Stimulated activated CD8-positive, alpha-beta memory T cell treated with anti-CD3 and anti-CD28 coated beads, Interleukin-15, amount 100 ng/mL, for 24 hours (primary cell): ENCODE results near the gene PDGFA.

Source experiments
- DNase-seq: peaks from one replicate; pipeline ENCODE4 v3.0.0-alpha.2; 2020; ENCODE audit warnings: low read depth

PDGFA gene

DNA sequence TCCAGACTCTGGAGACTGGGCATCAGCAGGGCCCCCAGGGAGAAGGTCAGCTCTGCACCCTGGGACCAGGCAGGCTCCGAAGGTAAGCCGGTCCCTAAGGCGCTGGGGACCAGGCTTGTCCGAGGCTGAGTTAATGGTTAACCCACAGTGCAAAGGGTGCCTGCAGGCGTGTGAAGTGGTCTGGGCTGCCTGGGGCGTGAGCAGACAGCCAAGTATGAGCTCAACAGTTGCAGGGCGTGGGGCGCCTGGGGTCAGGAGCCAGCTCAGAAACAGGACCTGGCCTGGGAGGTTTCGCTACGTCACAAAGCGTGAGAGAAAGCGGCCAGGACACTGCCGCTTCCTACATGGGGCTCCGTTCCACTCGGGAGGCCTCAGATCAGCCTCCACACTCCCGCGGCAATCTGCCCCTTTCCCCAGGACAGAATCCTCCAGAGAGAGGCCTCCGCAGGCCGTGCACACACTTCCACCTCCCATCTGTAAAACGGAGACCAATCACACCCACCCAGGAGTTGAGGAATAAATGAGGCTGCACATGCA lies 16.0 kb downstream of the PDGFA start:
- no peak for DNase-seq

DNA sequence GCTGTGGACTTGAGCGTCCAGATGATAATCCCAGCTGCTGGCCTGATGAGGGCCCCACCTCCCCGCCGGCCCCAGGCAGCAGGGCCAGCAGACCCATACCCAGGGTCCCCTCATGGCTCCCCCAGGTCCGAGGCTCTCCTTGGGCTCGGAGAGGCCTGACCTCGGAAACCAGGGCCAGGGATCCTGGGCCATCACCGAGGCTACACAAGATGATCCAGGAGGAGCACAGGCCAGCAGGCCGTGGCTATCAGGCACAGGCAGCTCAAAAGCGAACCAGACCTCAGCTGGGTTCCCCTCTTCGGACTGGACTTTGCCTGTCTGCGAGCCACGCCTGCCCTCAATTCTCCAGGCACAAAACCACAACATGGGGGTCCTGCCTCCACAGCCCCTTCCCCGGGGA lies 17.4 kb downstream of the PDGFA start:
- no peak for DNase-seq

GRCh38 chr7:501526-501925 lies 18.1 kb downstream of the PDGFA start:
- no peak for DNase-seq

GRCh38 chr7:500521-501420 lies 18.9 kb downstream of the PDGFA start:
- no peak for DNase-seq

- no peak for DNase-seq
Observed at GRCh38 chr7:499853-500485, 19.7 kb downstream of the PDGFA start.

GRCh38 chr7:498678-499641 lies 20.7 kb downstream of the PDGFA start:
- DNase-seq: no peak

DNA sequence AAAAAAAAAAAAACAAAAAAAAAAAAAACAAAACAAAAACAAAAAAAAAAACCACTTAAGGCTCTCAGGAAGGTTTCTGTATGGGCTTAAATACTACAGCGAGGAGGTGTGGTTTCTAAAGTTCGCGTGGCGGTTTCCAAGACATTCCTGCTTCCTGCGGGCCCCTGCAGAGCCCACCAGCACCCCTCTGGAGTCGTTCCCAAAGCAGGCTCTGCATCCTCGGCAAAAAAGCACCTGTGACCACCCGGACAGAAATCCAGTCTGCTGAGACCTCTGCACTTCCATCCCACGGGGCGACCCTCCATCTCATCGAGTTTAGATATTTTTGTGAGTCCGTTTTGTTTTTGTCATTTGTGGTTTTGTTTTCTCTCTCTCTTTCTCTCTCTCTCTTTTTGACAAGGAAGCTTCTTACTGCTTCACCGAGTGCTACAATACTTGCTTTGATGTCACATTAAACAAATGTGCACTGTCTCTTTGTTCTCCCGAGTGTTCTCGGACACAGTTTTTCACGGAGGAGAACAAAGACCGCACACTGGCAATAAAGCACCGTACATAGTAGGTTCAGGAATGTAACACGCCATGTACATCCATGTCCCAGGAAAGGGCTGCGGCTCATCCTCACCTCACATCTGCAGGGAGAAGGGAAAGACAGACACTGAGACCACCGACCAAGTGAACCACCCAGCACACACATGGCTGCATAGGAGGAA lies 21.5 kb downstream of the PDGFA start:
- no peak for DNase-seq

- DNase-seq: no peak
Observed at GRCh38 chr7:497346-497745, 22.3 kb downstream of the PDGFA start.

GRCh38 chr7:496528-497295 lies 22.9 kb downstream of the PDGFA start:
- DNase-seq: no peak

GRCh38 chr7:495761-496321 lies 23.8 kb downstream of the PDGFA start:
- no peak for DNase-seq

- DNase-seq: no peak
Observed at GRCh38 chr7:495326-495725, 24.3 kb downstream of the PDGFA start.

DNA sequence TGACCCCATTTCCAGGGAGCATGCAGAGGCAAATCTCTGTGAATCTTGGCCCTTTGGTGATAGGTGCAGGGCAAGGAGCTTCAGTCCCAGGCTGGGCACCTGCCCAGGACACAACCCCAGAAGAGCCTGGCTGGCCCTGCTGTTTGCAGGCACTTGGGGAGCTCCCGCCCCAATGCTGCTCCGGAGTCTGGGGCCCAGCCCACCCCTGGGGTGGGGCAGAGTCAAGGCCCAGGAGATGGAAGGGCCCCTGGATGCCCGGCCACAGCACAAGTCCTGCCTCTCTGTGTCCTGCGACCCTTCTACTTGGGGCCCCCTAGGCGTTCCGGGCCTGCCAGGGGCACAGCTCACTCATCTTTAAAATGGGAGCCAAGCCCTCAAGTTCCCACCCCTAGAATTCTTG lies 24.7 kb downstream of the PDGFA start:
- DNase-seq: no peak

DNA sequence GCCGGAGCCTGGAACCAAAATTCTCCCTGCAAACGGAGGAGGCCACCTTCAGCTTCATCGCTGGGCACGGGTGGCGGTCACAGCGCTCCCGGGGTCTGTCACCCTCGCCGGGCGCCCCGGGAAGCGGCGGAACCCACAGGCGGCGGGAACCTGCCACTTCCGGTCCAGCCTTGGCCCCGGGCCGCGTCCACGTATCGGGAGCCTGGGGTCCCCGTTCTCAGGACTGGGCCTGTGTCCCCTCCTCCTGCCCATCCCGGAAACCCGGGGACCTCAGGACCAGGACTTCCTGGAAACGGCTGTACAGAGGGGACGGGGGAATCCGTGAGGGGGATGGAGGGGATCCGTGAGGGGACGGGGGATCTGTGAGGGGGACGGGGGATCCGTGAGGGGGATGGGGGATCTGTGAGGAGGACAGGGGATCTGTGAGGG lies 25.4 kb downstream of the PDGFA start:
- no peak for DNase-seq

DNA sequence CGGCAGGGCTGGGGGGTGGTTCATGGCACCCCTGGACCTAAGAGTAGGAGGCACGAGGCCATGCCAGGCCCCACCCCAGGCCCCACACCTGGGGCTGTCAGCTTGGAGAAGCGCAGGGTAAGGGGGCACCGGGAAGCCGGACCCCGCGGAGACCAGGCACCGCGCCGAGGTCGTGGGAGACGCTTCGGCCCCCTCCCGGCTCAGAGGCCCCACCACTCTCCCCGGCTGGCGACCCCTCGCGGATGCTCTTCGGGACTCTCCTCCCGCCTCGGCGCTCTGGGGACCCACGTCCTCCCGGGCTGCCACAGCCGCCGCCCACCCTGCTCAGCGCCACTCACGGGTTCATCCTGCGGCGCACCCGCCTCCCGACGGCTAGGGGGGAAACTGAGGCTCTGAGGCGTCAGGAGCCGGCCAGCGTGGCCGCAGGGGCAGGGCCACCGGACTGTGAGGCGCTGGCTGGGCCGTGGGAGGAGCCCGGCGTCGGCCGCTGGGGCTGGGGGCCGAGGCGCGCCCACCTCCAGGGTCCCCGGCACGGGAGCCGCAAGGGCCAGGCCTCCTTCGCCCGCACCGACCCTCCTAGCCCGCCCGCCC lies 25.9 kb downstream of the PDGFA start:
- DNase-seq: no peak

GRCh38 chr7:492714-493065 lies 27.0 kb downstream of the PDGFA start:
- DNase-seq: no peak

DNA sequence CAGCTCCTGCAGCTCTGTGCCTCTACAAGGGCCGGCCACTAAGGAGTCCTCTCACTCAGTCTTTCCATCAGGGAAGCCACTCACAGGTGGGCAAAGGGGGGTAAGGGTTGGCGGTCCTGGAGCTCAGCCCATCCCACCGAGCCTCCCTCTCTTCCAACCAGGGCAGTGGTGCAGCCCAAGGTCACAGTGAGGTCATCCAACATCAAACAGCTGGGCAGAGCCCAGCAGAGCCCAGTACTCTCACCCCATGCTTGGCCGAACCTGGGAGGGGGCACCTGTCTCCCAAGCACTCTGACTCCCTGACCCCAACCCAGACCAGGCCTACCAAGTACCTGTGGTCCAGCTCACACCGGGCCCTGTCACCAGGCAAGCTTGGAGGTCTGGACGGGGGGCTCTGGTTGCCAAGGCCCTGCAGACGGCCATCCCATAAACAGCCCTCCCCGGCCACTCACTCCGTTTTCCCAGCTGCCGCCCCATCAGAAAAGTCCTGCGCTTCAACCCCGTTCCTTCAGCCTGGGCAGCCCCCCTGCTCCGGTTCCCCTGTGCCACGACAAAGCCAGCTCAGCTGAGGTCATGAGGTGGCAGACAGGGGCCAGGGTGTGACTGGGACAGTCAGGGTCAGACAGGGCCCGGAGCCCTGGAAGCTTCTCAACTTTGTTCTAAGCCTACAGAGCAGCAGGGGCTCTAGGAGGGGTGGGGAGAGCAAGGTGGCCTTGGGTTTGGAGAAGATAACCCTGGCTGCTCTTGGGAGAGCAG lies 27.5 kb downstream of the PDGFA start:
- DNase-seq: no peak

DNA sequence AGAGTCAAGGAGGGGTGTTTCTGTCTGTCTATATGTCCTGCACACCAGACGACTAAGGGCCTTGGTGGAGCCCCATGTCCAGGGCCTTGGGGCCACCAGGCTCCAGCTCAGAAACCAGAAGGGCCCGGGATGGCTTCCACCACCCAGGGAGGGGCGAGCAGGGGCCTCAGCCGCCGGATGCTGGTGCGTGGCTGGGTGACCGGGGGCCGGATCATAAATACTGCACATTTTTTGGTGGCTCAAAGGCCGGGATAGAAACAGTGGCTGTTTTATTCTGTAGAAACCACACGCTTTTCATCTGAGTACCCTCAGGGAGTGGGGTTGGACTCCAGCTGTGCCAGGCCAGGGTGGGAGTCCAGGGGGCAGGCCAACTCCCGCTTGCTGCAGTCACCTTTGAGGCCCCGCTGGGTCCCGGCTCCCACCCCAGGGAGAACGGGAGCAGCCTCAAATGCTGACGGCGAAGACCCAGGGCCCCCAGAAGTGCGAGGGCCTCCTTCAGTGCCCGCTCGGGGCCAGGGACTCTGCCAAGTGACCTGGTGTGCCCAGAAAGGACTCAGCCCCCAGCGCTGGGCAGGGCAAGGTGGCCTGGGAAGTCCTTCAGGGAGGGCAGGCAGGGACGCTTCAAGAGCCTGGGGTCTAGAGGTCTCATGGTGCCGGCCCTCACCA lies 28.2 kb downstream of the PDGFA start:
- no peak for DNase-seq

- no peak for DNase-seq
Observed at GRCh38 chr7:490461-491291, 29.0 kb downstream of the PDGFA start.
